SK-N-SH (cell line): ENCODE measurements around the gene CACNA2D1. TPM values are rescaled to one million over a fixed set of nuclear protein-coding genes. Genes with fewer than 3 reads are reported as not detected.

Experiments used
- CTCF ChIA-PET: fragments of 300-600, 350-600 bp; formaldehyde crosslinking; extraction: SDS; loops from one replicate; lab custom pipeline; 2021; lab: Yijun Ruan, JAX
- POLR2A ChIA-PET: fragments of 350-600 bp; sonication (Branson Sonifier 250); formaldehyde crosslinking; extraction: SDS; loops from one replicate; lab custom pipeline; 2020; ENCODE audit warnings: antibody characterized with exemption, inconsistent platforms; lab: Yijun Ruan, JAX
- DNase-seq: peaks from one replicate; pipeline ENCODE4 v3.0.0; 2012
- H2AFZ ChIP-seq: fragments of 200-600 bp; sonication (generic); 2 replicates; pipeline ENCODE4 v1.8.1; 2016; ENCODE audit warnings: antibody characterized with exemption, mild to moderate bottlenecking, low read depth
- H3F3A ChIP-seq: fragments of 200-600 bp; sonication (generic); replicated peaks from 2 replicates; pipeline ENCODE3; 2016; ENCODE audit warnings: antibody characterized with exemption, mild to moderate bottlenecking; ENCODE audit not compliant: insufficient read depth
- H3K27ac ChIP-seq, 2 experiments: fragments of 200-500 bp in 1 of 2; fragments of 200-600 bp in 1 of 2; sonication (Bioruptor generic) in 1 of 2; sonication (generic), shearing (Covaris generic) in 1 of 2; 2 replicates each; pipeline versions ENCODE4 v1.5.1 to v1.6.1; 2014 to 2016; ENCODE audit warnings: low read depth in 2 of 2, inconsistent platforms in 1 of 2, low read length in 1 of 2, mild to moderate bottlenecking in 1 of 2, mixed read lengths in 1 of 2
- H3K27me3 ChIP-seq: fragments of 200-600 bp; sonication (generic), shearing (Covaris generic); 2 replicates; pipeline ENCODE4 v1.6.1; 2016; ENCODE audit warnings: mixed run types; ENCODE audit not compliant: insufficient read depth
- H3K36me3 ChIP-seq, 2 experiments: fragments of 200-500 bp in 1 of 2; fragments of 200-600 bp in 1 of 2; sonication (Bioruptor generic) in 1 of 2; sonication (generic) in 1 of 2; replicated peaks in 1 of 2; 2 replicates each; pipeline versions ENCODE3 to v1.5.1; 2014 to 2016; ENCODE audit warnings: low read length in 1 of 2, mild to moderate bottlenecking in 1 of 2; ENCODE audit not compliant: insufficient read depth in 2 of 2, control insufficient read depth in 1 of 2
- H3K4me1 ChIP-seq, 2 experiments: fragments of 200-500 bp in 1 of 2; fragments of 200-600 bp in 1 of 2; sonication (Bioruptor generic) in 1 of 2; sonication (generic), shearing (Covaris generic) in 1 of 2; 2 replicates each; pipeline versions ENCODE4 v1.5.1 to v1.6.1; 2014 to 2016; ENCODE audit warnings: low read depth in 1 of 2, low read length in 1 of 2, mixed run types in 1 of 2; ENCODE audit not compliant: insufficient read depth in 2 of 2, control insufficient read depth in 1 of 2
- H3K4me2 ChIP-seq: fragments of 200-600 bp; sonication (generic), shearing (Covaris generic); 2 replicates; pipeline ENCODE4 v1.6.1; 2017; ENCODE audit warnings: mixed run types
- H3K4me3 ChIP-seq, 2 experiments: fragments of 200-500 bp in 1 of 2; fragments of 200-600 bp in 1 of 2; sonication (Bioruptor generic) in 1 of 2; sonication (generic), shearing (Covaris generic) in 1 of 2; 2 replicates each; pipeline versions ENCODE4 v1.5.1 to v1.8.1; 2014 to 2016; ENCODE audit warnings: low read depth in 2 of 2, inconsistent platforms in 1 of 2, low read length in 1 of 2, mild to moderate bottlenecking in 1 of 2, mixed read lengths in 1 of 2, moderate library complexity in 1 of 2
- H3K79me2 ChIP-seq: fragments of 200-600 bp; sonication (generic); 2 replicates; pipeline ENCODE4 v1.8.1; 2017; ENCODE audit warnings: mild to moderate bottlenecking; ENCODE audit not compliant: insufficient read depth
- H3K9ac ChIP-seq: fragments of 200-600 bp; sonication (generic); 2 replicates; pipeline ENCODE4 v1.6.1; 2017; ENCODE audit warnings: mixed run types
- H3K9me2 ChIP-seq: fragments of 200-600 bp; sonication (generic); 2 replicates; pipeline ENCODE4 v1.6.1; 2017; ENCODE audit warnings: mixed run types
- H3K9me3 ChIP-seq: fragments of 200-600 bp; sonication (generic); 2 replicates; pipeline ENCODE4 v1.6.1; 2017; ENCODE audit warnings: mixed run types, mild to moderate bottlenecking, moderate library complexity
- H4K20me1 ChIP-seq: fragments of 200-600 bp; sonication (generic); 2 replicates; pipeline ENCODE4 v1.6.1; 2017; ENCODE audit warnings: mild to moderate bottlenecking, mixed run types; ENCODE audit not compliant: insufficient read depth
- EP300 ChIP-seq, 2 experiments: IDR thresholded peaks; 2 replicates each; pipeline versions ENCODE4 v1.4.0 to v1.6.1; 2012; ENCODE audit warnings: borderline replicate concordance in 1 of 2, low read depth in 1 of 2, low read length in 1 of 2
- EZH2phosphoT487 ChIP-seq: fragments of 200-600 bp; sonication (generic); IDR thresholded peaks from 2 replicates; pipeline ENCODE4 v1.6.1; 2017; ENCODE audit warnings: low read depth, mixed run types, mild to moderate bottlenecking, antibody characterized with exemption, moderate library complexity, borderline replicate concordance
- FOXM1 ChIP-seq: IDR thresholded peaks from 2 replicates; pipeline ENCODE4 v1.4.0; 2012; ENCODE audit warnings: low read depth, mild to moderate bottlenecking
- NRF1 ChIP-seq: IDR thresholded peaks from 2 replicates; pipeline ENCODE4 v1.6.1; 2012; ENCODE audit warnings: low read depth, mild to moderate bottlenecking, low read length
- POLR2AphosphoS5 ChIP-seq: IDR thresholded peaks from 2 replicates; pipeline ENCODE4 v1.6.1; 2012; ENCODE audit warnings: low read depth, low read length
- RAD21 ChIP-seq: IDR thresholded peaks from 2 replicates; pipeline ENCODE4 v1.6.1; 2012; ENCODE audit warnings: mild to moderate bottlenecking, low read length
- RCOR1 ChIP-seq: fragments of 150-350 bp; IDR thresholded peaks from 2 replicates; pipeline ENCODE4 v1.6.1; 2017; ENCODE audit warnings: antibody characterized with exemption, low read length
- RFX5 ChIP-seq: IDR thresholded peaks from 2 replicates; pipeline ENCODE4 v1.6.1; 2012; ENCODE audit warnings: mild to moderate bottlenecking, improper control_type of control experiment, low read length
- SIN3A ChIP-seq: IDR thresholded peaks from 2 replicates; pipeline ENCODE4 v1.6.1; 2012; ENCODE audit warnings: low read depth, mild to moderate bottlenecking, low read length, moderate library complexity, borderline replicate concordance
- SMC3 ChIP-seq: IDR thresholded peaks from 2 replicates; pipeline ENCODE4 v1.6.1; 2012; ENCODE audit warnings: low read depth, low read length, improper control_type of control experiment
- USF1 ChIP-seq: IDR thresholded peaks from 2 replicates; pipeline ENCODE4 v1.4.0; 2012; ENCODE audit warnings: low read depth, borderline replicate concordance
- YY1 ChIP-seq: IDR thresholded peaks from 2 replicates; pipeline ENCODE4 v1.4.0; 2012; ENCODE audit warnings: low read depth, mild to moderate bottlenecking
- ZBTB33 ChIP-seq: IDR thresholded peaks from 2 replicates; pipeline ENCODE4 v1.4.0; 2012; ENCODE audit warnings: low read depth, borderline replicate concordance
- WGBS: methylation state at CpG from one replicate; pipeline ENCODE4 v1.1.6; 2017; ENCODE audit warnings: low lambda C conversion rate; 5-methylcytosine and 5-hydroxymethylcytosine counted together
- polyA plus RNA-seq, 3 experiments: library from polyadenylated mRNA; depleted of rRNA; stranded (reverse); fragments of >200 nt; gene quantifications; 2 replicates each; pipeline ENCODE4 v1.2.3, GENCODE V29; 2012
- TF ChIP-seq, protein P1 (sequence below): fragments of 200-600 bp; sonication (generic); IDR thresholded peaks from 2 replicates; pipeline ENCODE4 v1.6.1; 2017; ENCODE audit warnings: antibody characterized with exemption, mild to moderate bottlenecking, moderate library complexity
- TF ChIP-seq, protein P2 (sequence below): IDR thresholded peaks from 2 replicates; pipeline ENCODE4 v1.6.1; 2012; ENCODE audit warnings: mild to moderate bottlenecking, low read depth, low read length, moderate library complexity
- TF ChIP-seq, protein P3 (sequence below): fragments of 150-350 bp; IDR thresholded peaks from 2 replicates; pipeline ENCODE4 v1.6.1; 2016; ENCODE audit warnings: mild to moderate bottlenecking, low read depth, low read length

Gene CACNA2D1
- polyA plus RNA-seq, 1 of the 3 experiments (the other 2 are of a cell fraction), result 3.4 TPM

DNA sequence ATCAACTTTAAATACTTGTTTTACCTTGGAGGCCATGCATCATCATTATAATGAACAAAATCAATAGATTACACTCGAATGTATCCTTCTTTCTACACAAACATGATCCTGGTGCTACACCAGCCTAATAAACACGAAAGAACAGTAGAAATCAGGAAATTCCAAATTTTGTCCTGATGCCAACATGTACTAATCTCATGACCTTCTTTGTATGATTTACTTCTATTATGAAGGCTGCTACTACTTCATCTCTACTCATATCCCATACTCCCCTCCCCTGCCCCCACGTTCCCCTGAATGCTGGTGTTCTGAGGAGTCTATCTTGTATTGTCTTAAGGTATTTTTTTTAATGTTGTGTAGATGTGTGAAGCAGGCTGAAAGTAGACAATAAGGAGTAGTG is 315.0 kb downstream of the CACNA2D1 start:
- H3K27ac ChIP-seq, result no peak overlapping the region
- H3K4me1 ChIP-seq, result no peaks in the 10 kb centered on the region; a peak in 1 of 4 replicates
- CTCF ChIA-PET, result interaction anchor here (0.7 to 1.0 kb wide), 2 partner anchors 10 to 79 kb away, joined by 3 to 5 read pairs; no protein-coding TSS in a partner anchor
- H3K4me3 ChIP-seq, result no peak overlapping the region
- H3K79me2 ChIP-seq, result no peaks in the 10 kb centered on the region
- no peak for DNase-seq
- H3K9me3 ChIP-seq, result peaks cover 16% of the 10 kb centered on the region; the same call in 1 of the 2 replicates
- H3K9me2 ChIP-seq, result no peaks in the 10 kb centered on the region
- TF ChIP-seq USF1 (no peak), YY1 (no peak), EP300 (IDR thresholded peaks at IDR 0.05; ENCODE audit: borderline replicate concordance in 1 of 2, low read depth in 1 of 2, low read length in 1 of 2) (no peak), EZH2phosphoT487 (no peak), RCOR1 (no peak), SIN3A (no peak), SMC3 (no peak)
- TF ChIP-seq, protein P1, sequence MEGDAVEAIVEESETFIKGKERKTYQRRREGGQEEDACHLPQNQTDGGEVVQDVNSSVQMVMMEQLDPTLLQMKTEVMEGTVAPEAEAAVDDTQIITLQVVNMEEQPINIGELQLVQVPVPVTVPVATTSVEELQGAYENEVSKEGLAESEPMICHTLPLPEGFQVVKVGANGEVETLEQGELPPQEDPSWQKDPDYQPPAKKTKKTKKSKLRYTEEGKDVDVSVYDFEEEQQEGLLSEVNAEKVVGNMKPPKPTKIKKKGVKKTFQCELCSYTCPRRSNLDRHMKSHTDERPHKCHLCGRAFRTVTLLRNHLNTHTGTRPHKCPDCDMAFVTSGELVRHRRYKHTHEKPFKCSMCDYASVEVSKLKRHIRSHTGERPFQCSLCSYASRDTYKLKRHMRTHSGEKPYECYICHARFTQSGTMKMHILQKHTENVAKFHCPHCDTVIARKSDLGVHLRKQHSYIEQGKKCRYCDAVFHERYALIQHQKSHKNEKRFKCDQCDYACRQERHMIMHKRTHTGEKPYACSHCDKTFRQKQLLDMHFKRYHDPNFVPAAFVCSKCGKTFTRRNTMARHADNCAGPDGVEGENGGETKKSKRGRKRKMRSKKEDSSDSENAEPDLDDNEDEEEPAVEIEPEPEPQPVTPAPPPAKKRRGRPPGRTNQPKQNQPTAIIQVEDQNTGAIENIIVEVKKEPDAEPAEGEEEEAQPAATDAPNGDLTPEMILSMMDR, result no peak
- H3K9ac ChIP-seq, result no peak overlapping the region
- peaks cover 0 to 21% of the 10 kb centered on the region in 2 experiments for H3K36me3 ChIP-seq
- no peak overlapping the region for H2AFZ ChIP-seq
- no peaks in the 10 kb centered on the region for H4K20me1 ChIP-seq
- no peaks in the 10 kb centered on the region for H3K27me3 ChIP-seq
- POLR2A ChIA-PET, result no interaction called here
- no peak overlapping the region for H3K4me2 ChIP-seq
- 91% methylated on average over 3 of the region's 3 CpGs for WGBS
- H3F3A ChIP-seq, result no peaks in the 10 kb centered on the region

- H4K20me1 ChIP-seq, result no peaks in the 10 kb centered on the region
- no peak overlapping the region for H3K4me2 ChIP-seq
- H3K9ac ChIP-seq, result no peak overlapping the region
- no peaks in the 10 kb centered on the region for H3K79me2 ChIP-seq
- 95% methylated on average over 1 of the region's 1 CpG for WGBS
- no peaks in the 10 kb centered on the region for H3K27me3 ChIP-seq
- H3K9me2 ChIP-seq, result no peaks in the 10 kb centered on the region
- no peak for DNase-seq
- no peak overlapping the region for H2AFZ ChIP-seq
- ChIA-PET CTCF (interaction anchor here (0.7 to 1.1 kb wide), 2 partner anchors 10 to 355 kb away, joined by 3 read pairs; no protein-coding TSS in a partner anchor), POLR2A (no interaction called here)
- H3K4me1 ChIP-seq, result no peaks in the 10 kb centered on the region; a peak in 1 of 4 replicates
- H3K36me3 ChIP-seq, result peaks cover 0 to 21% of the 10 kb centered on the region in 2 experiments
- no peaks in the 10 kb centered on the region for H3F3A ChIP-seq
- no peak overlapping the region for H3K4me3 ChIP-seq
- H3K27ac ChIP-seq, result no peak overlapping the region
- H3K9me3 ChIP-seq, result peaks cover 18% of the 10 kb centered on the region; the same call in 1 of the 2 replicates
- no peak for TF ChIP-seq ZBTB33
- no peak for TF ChIP-seq RAD21
- no peak for TF ChIP-seq FOXM1
- TF ChIP-seq, protein P2, sequence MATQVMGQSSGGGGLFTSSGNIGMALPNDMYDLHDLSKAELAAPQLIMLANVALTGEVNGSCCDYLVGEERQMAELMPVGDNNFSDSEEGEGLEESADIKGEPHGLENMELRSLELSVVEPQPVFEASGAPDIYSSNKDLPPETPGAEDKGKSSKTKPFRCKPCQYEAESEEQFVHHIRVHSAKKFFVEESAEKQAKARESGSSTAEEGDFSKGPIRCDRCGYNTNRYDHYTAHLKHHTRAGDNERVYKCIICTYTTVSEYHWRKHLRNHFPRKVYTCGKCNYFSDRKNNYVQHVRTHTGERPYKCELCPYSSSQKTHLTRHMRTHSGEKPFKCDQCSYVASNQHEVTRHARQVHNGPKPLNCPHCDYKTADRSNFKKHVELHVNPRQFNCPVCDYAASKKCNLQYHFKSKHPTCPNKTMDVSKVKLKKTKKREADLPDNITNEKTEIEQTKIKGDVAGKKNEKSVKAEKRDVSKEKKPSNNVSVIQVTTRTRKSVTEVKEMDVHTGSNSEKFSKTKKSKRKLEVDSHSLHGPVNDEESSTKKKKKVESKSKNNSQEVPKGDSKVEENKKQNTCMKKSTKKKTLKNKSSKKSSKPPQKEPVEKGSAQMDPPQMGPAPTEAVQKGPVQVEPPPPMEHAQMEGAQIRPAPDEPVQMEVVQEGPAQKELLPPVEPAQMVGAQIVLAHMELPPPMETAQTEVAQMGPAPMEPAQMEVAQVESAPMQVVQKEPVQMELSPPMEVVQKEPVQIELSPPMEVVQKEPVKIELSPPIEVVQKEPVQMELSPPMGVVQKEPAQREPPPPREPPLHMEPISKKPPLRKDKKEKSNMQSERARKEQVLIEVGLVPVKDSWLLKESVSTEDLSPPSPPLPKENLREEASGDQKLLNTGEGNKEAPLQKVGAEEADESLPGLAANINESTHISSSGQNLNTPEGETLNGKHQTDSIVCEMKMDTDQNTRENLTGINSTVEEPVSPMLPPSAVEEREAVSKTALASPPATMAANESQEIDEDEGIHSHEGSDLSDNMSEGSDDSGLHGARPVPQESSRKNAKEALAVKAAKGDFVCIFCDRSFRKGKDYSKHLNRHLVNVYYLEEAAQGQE, result no peak
- TF ChIP-seq POLR2AphosphoS5, result no peak
- TF ChIP-seq, protein P3, sequence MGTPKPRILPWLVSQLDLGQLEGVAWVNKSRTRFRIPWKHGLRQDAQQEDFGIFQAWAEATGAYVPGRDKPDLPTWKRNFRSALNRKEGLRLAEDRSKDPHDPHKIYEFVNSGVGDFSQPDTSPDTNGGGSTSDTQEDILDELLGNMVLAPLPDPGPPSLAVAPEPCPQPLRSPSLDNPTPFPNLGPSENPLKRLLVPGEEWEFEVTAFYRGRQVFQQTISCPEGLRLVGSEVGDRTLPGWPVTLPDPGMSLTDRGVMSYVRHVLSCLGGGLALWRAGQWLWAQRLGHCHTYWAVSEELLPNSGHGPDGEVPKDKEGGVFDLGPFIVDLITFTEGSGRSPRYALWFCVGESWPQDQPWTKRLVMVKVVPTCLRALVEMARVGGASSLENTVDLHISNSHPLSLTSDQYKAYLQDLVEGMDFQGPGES, result no peak
- no peak for TF ChIP-seq RFX5
- no peak for TF ChIP-seq YY1
- no peak for TF ChIP-seq NRF1
Measured at GRCh38 chr7:82126576-82126975, 317.0 kb downstream of the CACNA2D1 start.
